Lower lobe of right lung (tissue), 2 donors: ENCODE measurements around the gene RASSF10. TPM values are rescaled to one million over a fixed set of nuclear protein-coding genes. Genes with fewer than 3 reads are reported as not detected.

Experiments
- ATAC-seq, 2 donors: fragments of 200-7000 bp; cut with Tn5 transposase; one replicate each; pipeline ENCODE4 v1.9.1; 2020 to 2022; ENCODE audit warnings: mild to moderate bottlenecking in 2 of 2, moderate library complexity in 2 of 2
- DNase-seq: peaks from one replicate; pipeline ENCODE4 v3.0.0-alpha.2; 2020
- H3K27ac ChIP-seq: fragments of 200-600 bp; one replicate; pipeline ENCODE4 v1.8.0; 2022
- H3K27me3 ChIP-seq: fragments of 200-600 bp; one replicate; pipeline ENCODE4 v1.8.0; 2022; ENCODE audit warnings: low read depth
- H3K36me3 ChIP-seq: fragments of 200-600 bp; one replicate; pipeline ENCODE4 v1.8.0; 2022; ENCODE audit warnings: mild to moderate bottlenecking
- H3K4me1 ChIP-seq: fragments of 200-600 bp; one replicate; pipeline ENCODE4 v1.8.0; 2022
- H3K4me3 ChIP-seq: fragments of 200-600 bp; one replicate; pipeline ENCODE4 v1.8.0; 2022; ENCODE audit warnings: mild to moderate bottlenecking
- H3K9me3 ChIP-seq: fragments of 200-600 bp; one replicate; pipeline ENCODE4 v1.8.0; 2022
- CTCF ChIP-seq: fragments of 200-600 bp; IDR thresholded peaks from one replicate; pipeline ENCODE4 v1.8.0; 2022; ENCODE audit warnings: antibody characterized with exemption, mild to moderate bottlenecking
- intact Hi-C: fragments of 100-400 bp; cut with DNase I; formaldehyde crosslinking; loops from one replicate; pipeline ENCODE4 v1.11.0; 2022
- long read RNA-seq: library from polyadenylated mRNA; unstranded; transcript quantifications from one replicate; pipeline ENCODE4 v2.0.0, GENCODE V29; 2021
- total RNA-seq: library from RNA; stranded (reverse); fragmentation: NEBNext Ultra II Directional; extraction: Animal tissue kit (Norgen Biotek cat#: 25700); gene quantifications from one replicate; pipeline ENCODE4 v1.2.1, GENCODE V29; 2021
- donor health status: DM: no; HTN: yes; CAD: no; lungs with severe emphysema.

RASSF10 gene
- 4.3 TPM for total RNA-seq
- long read RNA-seq: 0 reads

DNA sequence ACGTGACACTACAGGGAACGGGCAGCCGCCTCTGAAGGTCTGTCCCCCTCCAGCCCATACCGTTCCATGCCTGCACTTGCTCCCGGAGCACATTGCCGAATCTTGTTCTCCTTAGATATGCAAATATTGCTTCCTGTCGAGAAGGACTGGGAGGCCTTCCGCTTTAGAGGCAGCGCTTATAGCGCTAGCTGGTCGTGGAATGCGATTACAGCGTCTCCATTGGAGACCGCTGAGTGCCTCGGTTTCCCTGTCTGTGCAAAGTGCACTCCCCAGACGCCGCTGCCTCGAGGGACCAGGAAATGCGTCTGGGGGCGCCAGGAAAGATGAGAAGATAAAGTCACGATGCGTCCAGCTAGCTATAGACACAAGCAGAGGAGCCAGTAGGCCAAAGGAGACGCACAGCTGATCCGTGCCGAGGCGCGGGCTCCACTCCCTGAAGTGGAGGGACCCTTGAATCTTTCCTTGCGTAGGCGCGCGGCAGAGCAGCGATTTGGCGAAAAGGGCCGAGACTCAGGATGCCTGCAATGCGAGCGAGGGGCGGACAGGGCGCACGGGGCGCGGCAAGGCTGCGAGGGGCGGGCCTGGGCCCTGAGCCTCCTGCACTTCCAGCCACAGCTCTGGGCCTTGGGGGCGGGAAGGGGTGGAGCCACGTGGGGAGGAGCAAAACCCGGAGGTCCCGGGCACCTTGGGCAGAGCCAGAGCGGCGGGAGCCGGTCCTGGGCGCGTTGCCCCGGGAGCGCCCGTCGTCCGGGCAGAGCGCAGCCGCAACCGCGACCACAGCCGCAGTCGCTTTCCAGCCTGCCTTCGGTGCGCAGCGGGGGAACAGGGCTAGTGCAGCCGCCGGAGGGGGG, at the start of gene RASSF10:
RASSF10 (plus strand) TSS at position 692 of the 851 bp plus-strand sequence. CDS start 261 bp downstream, outside the sequence.
- ATAC-seq (peak; percentile 94 to 96), DNase-seq (peak; percentile 90)
- no peak for TF ChIP-seq CTCF
- intact Hi-C loops: no loop called here
- H3K4me3 ChIP-seq: peak within 1 kb of the TSS; percentile 51
- no peaks in the 10 kb centered on the region for H3K36me3 ChIP-seq
- peaks cover 26% of the 10 kb centered on the region for H3K4me1 ChIP-seq
- no peaks in the 10 kb centered on the region for H3K9me3 ChIP-seq
- peaks cover 75% of the 10 kb centered on the region for H3K27me3 ChIP-seq
- peak within 1 kb of the TSS; percentile 56 for H3K27ac ChIP-seq

DNA sequence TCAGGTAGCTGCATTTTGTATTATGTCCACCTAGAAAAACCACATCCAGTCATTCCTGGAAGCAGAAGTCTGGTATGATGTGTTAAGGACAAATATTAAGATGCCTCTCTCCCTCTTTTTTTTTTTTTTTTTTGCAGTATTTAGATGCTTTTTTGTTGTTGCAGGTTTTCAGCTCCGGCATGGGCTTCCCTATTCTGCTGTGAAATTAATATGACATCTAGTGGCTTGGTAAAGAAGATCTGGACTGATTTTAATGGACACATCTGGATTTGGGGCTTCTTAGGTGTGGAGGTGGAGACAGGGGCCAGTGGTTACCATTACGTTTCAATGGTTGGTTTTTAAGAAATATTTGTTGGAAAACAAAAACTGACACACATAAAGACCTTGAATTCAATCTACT, 47.5 kb upstream of the RASSF10 start:
- Histone ChIP-seq H3K4me1 (peaks cover 5% of the 10 kb centered on the region), H3K4me3 (no peak overlapping the region), H3K36me3 (no peaks in the 10 kb centered on the region), H3K9me3 (no peaks in the 10 kb centered on the region), H3K27me3 (no peaks in the 10 kb centered on the region), H3K27ac (no peak overlapping the region)
- DNase-seq: no peak
- intact Hi-C loops: loop anchor here (10.0 kb wide), 1 partner anchor 183 kb away; no protein-coding TSS in a partner anchor
- no peak for ATAC-seq
- TF ChIP-seq CTCF: no peak

DNA sequence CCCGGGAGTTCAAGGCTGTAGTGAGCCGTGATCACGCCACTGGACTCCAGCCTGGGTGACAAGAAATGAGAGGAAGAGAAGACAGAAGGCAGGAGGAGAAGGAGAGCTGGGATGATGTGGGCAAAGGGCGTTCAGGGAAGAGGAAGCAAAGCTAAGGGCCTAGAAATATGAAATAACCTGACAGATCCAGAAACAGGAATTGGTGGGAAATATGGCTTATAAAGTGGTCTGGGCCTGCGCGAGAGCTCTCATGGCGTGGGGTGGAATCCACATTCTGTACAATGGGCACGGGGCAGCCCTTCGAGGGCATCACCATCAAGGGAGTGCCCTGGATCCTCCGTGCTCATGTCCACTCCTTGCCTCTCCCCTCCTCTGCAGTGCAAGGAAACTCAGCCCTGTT, 46.8 kb upstream of the RASSF10 start:
- ATAC-seq (peak in 1 of 2 donors; percentile 19), DNase-seq (no peak)
- peaks cover 5% of the 10 kb centered on the region for H3K4me1 ChIP-seq
- no peaks in the 10 kb centered on the region for H3K27me3 ChIP-seq
- intact Hi-C loops: loop anchor here (10.0 kb wide), 1 partner anchor 182 kb away; no protein-coding TSS in a partner anchor
- H3K27ac ChIP-seq: no peak overlapping the region
- TF ChIP-seq CTCF: no peak
- no peaks in the 10 kb centered on the region for H3K36me3 ChIP-seq
- no peaks in the 10 kb centered on the region for H3K9me3 ChIP-seq
- no peak overlapping the region for H3K4me3 ChIP-seq

- intact Hi-C loops: loop anchor here (10.0 kb wide), 1 partner anchor 182 kb away; no protein-coding TSS in a partner anchor
- no peak overlapping the region for H3K4me3 ChIP-seq
- no peaks in the 10 kb centered on the region for H3K27me3 ChIP-seq
- no peak overlapping the region for H3K27ac ChIP-seq
- no peak for ATAC-seq
- DNase-seq: no peak
- no peaks in the 10 kb centered on the region for H3K36me3 ChIP-seq
- H3K4me1 ChIP-seq: peaks cover 5% of the 10 kb centered on the region
- no peaks in the 10 kb centered on the region for H3K9me3 ChIP-seq
- TF ChIP-seq CTCF: no peak
Measured at GRCh38 chr11:12963051-12963450, 46.1 kb upstream of the RASSF10 start.

DNA sequence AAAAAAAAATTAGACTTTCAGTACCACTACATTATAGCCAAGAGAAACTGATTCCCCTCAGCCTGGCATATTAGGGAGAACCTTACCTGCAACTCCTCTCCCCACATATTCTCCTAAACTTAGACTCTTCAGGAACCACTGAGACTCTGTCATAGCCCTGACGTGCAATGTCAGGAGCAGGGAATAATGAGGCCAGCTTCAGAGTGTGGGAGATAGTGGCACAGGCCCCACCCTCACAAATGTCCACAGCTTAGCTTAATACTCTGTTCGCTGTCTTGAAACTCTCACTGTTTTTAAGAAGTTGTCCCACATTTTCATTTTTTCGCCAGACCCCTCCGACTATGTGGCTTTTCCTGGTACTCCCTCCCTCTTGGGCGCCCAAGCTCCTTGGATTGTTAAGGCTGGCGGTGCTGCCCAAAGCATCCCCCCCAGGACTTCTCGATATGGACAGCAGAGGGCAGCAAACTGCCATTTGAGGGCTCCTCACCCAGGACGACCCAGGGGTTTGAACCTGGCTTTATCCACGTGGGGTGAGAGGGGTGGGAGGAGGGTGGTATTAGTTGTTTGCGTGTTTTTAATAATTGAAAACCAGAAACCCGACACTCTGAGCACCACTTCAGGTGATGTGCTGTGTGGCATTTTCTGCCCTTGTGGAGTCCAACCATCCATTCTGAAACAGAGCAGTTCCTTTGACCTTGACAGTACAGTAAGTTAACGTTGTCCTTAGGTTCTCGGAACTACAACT, 45.2 kb upstream of the RASSF10 start:
- H3K27me3 ChIP-seq: no peaks in the 10 kb centered on the region
- ATAC-seq: peak; percentile 87 to 94
- intact Hi-C loops: loop anchor here (10.0 kb wide), 1 partner anchor 181 kb away; no protein-coding TSS in a partner anchor

More for the DNA sequence above, 45.2 kb upstream of the RASSF10 start:
- no peaks in the 10 kb centered on the region for H3K9me3 ChIP-seq
- H3K4me3 ChIP-seq: no peak overlapping the region
- TF ChIP-seq CTCF: peak; percentile 82
- H3K4me1 ChIP-seq: peaks cover 5% of the 10 kb centered on the region
- H3K36me3 ChIP-seq: no peaks in the 10 kb centered on the region
- peak; percentile 59 for DNase-seq
- no peak overlapping the region for H3K27ac ChIP-seq
